ENCODE measurements around the gene CDC20B. TPM values are rescaled to one million over a fixed set of nuclear protein-coding genes. Genes with fewer than 3 reads are reported as not detected.

Gene CDC20B
- polyA plus RNA-seq, 3 donors: not detected

DNA sequence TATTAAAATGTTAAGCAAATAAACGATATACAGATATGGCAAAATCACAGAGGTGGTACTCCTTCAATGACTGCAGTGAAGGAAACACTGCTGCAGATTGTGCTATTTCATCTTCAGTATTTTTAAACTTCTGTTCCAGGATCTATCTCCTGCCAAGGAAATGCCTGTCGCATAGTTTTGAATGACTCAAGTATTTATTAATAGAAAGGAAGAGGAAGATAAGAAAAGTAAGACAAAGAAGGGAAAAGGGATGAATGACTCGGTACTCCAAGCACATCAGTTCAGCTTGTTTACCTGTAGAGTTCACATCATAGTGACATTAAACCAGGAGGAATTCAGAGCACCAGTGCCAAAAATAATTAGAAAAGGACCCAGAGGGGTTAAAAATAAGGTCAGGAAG lies 18.1 kb downstream of the CDC20B start:
- intact Hi-C loops (cut with micrococcal nuclease): no loop called here
- H3K79me2 ChIP-seq (ENCODE audit: insufficient read depth, low read length): no peaks in the 10 kb centered on the region
- WGBS (ENCODE audit: insufficient coverage): no CpG with 5 or more reads among the region's 3 CpGs
- H3K4me1 ChIP-seq (ENCODE audit: control insufficient read depth in 1 of 2, insufficient read depth in 2 of 2, low read length in 2 of 2): no peaks in the 10 kb centered on the region
- no peaks in the 10 kb centered on the region for H4K20me1 ChIP-seq (ENCODE audit: insufficient read depth, low read length)
- H3K27ac Mint-ChIP-seq: no peak overlapping the region
- no peak overlapping the region for H3K4me2 ChIP-seq (replicated peaks; ENCODE audit: extremely low read depth, low read length, poor library complexity, severe bottlenecking)
- no peak overlapping the region for H2AFZ ChIP-seq (ENCODE audit: insufficient read depth, low read depth, low read length, poor library complexity, severe bottlenecking)
- no peak for DNase-seq
- no peak overlapping the region for H3K4me3 ChIP-seq (replicated peaks in 1 of 3; ENCODE audit: low read depth in 2 of 3, low read length in 3 of 3)
- TF ChIP-seq, protein P1, sequence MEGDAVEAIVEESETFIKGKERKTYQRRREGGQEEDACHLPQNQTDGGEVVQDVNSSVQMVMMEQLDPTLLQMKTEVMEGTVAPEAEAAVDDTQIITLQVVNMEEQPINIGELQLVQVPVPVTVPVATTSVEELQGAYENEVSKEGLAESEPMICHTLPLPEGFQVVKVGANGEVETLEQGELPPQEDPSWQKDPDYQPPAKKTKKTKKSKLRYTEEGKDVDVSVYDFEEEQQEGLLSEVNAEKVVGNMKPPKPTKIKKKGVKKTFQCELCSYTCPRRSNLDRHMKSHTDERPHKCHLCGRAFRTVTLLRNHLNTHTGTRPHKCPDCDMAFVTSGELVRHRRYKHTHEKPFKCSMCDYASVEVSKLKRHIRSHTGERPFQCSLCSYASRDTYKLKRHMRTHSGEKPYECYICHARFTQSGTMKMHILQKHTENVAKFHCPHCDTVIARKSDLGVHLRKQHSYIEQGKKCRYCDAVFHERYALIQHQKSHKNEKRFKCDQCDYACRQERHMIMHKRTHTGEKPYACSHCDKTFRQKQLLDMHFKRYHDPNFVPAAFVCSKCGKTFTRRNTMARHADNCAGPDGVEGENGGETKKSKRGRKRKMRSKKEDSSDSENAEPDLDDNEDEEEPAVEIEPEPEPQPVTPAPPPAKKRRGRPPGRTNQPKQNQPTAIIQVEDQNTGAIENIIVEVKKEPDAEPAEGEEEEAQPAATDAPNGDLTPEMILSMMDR (IDR thresholded peaks at IDR 0.05): no peak
- no peak overlapping the region for H3K9ac ChIP-seq (ENCODE audit: insufficient read depth, low read length, poor library complexity, severe bottlenecking)
- H3K27me3 Mint-ChIP-seq (ENCODE audit: low read depth in 3 of 3): peaks cover 16 to 28% (median 18%) of the 10 kb centered on the region in 3 donors
- H3K27me3 ChIP-seq (ENCODE audit: control insufficient read depth in 2 of 2, insufficient read depth in 2 of 2, low read length in 2 of 2): peaks cover 4 to 10% of the 10 kb centered on the region in 2 donors
- no peak overlapping the region for H3K4me3 Mint-ChIP-seq
- no peak overlapping the region for H3K27ac ChIP-seq (ENCODE audit: low read depth in 1 of 2, low read length in 2 of 2)
- no peaks in the 10 kb centered on the region for H3K36me3 ChIP-seq (replicated peaks in 1 of 2; ENCODE audit: control insufficient read depth in 1 of 2, insufficient read depth in 2 of 2, low read length in 2 of 2)
- H3K9me3 Mint-ChIP-seq: peaks cover 0 to 8% (median 2%) of the 10 kb centered on the region in 7 donors
- H3K4me1 Mint-ChIP-seq: peaks cover 4% of the 10 kb centered on the region
- H3K9me3 ChIP-seq (replicated peaks in 1 of 2; ENCODE audit: control insufficient read depth in 1 of 2, insufficient read depth in 1 of 2, low read length in 2 of 2): no peaks in the 10 kb centered on the region
- H3K36me3 Mint-ChIP-seq: no peaks in the 10 kb centered on the region

DNA sequence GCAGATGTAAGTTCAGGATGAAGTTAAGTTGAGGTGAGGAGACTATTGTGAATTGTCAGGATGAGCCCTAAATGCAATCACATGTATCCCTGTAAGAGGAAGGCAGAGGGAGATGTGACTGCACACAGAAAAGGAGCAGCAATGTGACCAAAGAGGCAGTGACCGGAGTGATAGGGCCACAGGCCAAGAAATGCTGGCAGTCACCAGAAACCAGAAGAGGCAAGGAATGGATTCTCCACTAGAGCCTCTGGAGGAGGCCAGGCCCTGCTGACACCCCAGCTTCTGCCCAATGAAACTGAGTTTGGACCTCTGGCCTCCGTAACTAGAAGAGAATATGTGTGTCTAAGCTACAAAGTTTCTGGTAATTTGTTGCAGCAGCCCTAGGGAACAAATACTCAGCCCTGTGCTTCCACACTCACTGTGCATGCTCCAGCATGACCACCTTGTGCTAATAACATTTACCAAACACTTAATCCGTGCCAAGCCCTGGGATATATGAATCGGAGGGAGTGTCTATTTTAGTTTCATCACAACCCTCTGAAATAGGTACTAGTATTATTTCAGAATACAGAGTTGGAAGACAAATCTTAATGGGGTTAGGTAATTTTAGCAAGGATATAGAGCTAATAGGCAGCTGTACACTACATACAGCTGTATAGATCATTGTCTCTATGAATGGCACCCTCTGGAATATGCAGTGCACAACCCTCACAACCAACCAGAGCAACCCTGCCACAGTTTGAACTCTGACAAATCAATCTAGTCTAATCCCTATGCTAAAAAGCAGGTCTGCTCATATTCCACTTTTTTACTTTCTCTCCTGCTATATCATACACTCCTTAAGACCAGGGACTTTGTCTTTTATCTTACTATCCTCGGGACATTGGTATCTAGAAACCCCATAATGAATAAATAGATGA lies 20.8 kb downstream of the CDC20B start:
- Mint-ChIP-seq H3K36me3 (no peaks in the 10 kb centered on the region), H3K27ac (peak overlapping the region in 1 of 7 donors; percentile 2), H3K27me3 (ENCODE audit: low read depth in 3 of 3) (peaks cover 11 to 20% (median 13%) of the 10 kb centered on the region in 3 donors), H3K9me3 (peaks cover 0 to 8% (median 2%) of the 10 kb centered on the region in 7 donors), H3K4me3 (no peak overlapping the region), H3K4me1 (no peaks in the 10 kb centered on the region)
- TF ChIP-seq, protein P1 (IDR thresholded peaks at IDR 0.05): no peak
- Histone ChIP-seq H3K27me3 (ENCODE audit: control insufficient read depth in 2 of 2, insufficient read depth in 2 of 2, low read length in 2 of 2) (peaks cover 0 to 4% of the 10 kb centered on the region in 2 donors), H3K4me1 (ENCODE audit: control insufficient read depth in 1 of 2, insufficient read depth in 2 of 2, low read length in 2 of 2) (no peaks in the 10 kb centered on the region), H3K36me3 (replicated peaks in 1 of 2; ENCODE audit: control insufficient read depth in 1 of 2, insufficient read depth in 2 of 2, low read length in 2 of 2) (no peaks in the 10 kb centered on the region), H4K20me1 (ENCODE audit: insufficient read depth, low read length) (no peaks in the 10 kb centered on the region), H3K9me3 (replicated peaks in 1 of 2; ENCODE audit: control insufficient read depth in 1 of 2, insufficient read depth in 1 of 2, low read length in 2 of 2) (no peaks in the 10 kb centered on the region), H3K79me2 (ENCODE audit: insufficient read depth, low read length) (no peaks in the 10 kb centered on the region), H3K27ac (ENCODE audit: low read depth in 1 of 2, low read length in 2 of 2) (no peak overlapping the region), H3K4me3 (replicated peaks in 1 of 3; ENCODE audit: low read depth in 2 of 3, low read length in 3 of 3) (no peak overlapping the region), H3K4me2 (replicated peaks; ENCODE audit: extremely low read depth, low read length, poor library complexity, severe bottlenecking) (no peak overlapping the region), H2AFZ (ENCODE audit: insufficient read depth, low read depth, low read length, poor library complexity, severe bottlenecking) (no peak overlapping the region), H3K9ac (ENCODE audit: insufficient read depth, low read length, poor library complexity, severe bottlenecking) (no peak overlapping the region)
- 80% methylated on average over 1 of the region's 5 CpGs for WGBS (ENCODE audit: insufficient coverage)
- DNase-seq: no peak
- intact Hi-C loops (cut with micrococcal nuclease): no loop called here
